PC-3 (cell line): ENCODE results near the gene LHFPL2.

Experiments used
- CTCF ChIP-seq: fragments of 300-600 bp; sonication (generic); conservative IDR thresholded peaks from 2 replicates; pipeline ENCODE4 v1.5.1; 2017; ENCODE audit warnings: antibody characterized with exemption, low read depth, mild to moderate bottlenecking, low read length
- EZH2phosphoT487 ChIP-seq: fragments of 300-600 bp; sonication (generic); IDR thresholded peaks from 2 replicates; pipeline ENCODE4 v1.6.1; 2018; ENCODE audit warnings: mild to moderate bottlenecking, antibody characterized with exemption, low read length, borderline replicate concordance

- TF ChIP-seq CTCF = no peak
- no peak for TF ChIP-seq EZH2phosphoT487
These were observed 111.2 kb downstream of the LHFPL2 start for GRCh38 chr5:78537411-78537810.
